GM21786 (cell line): ENCODE measurements around the gene MFAP3L.

Source experiments
- ATAC-seq: cut with Tn5 transposase; IDR thresholded peaks from one replicate; pipeline ENCODE4 v1.9.1; 2021; ENCODE audit not compliant: unreplicated experiment

MFAP3L gene

GRCh38 chr4:169988252-169988651 lies 37.9 kb downstream of the MFAP3L start:
- no peak for ATAC-seq

GRCh38 chr4:169987327-169988228 lies 38.6 kb downstream of the MFAP3L start:
- no peak for ATAC-seq

GRCh38 chr4:169986369-169986768 lies 39.8 kb downstream of the MFAP3L start:
- ATAC-seq = no peak

- ATAC-seq = no peak
Measured at GRCh38 chr4:169985881-169986280, 40.3 kb downstream of the MFAP3L start.

- no peak for ATAC-seq
Measured at GRCh38 chr4:169984745-169985144, 41.5 kb downstream of the MFAP3L start.

- ATAC-seq = no peak
Measured at GRCh38 chr4:169984173-169984572, 42.0 kb downstream of the MFAP3L start.

- ATAC-seq = no peak
Measured at GRCh38 chr4:169976951-169977350, 49.2 kb downstream of the MFAP3L start.

GRCh38 chr4:169975838-169976796 lies 50.1 kb downstream of the MFAP3L start:
- ATAC-seq = no peak

GRCh38 chr4:169975131-169975837 lies 50.9 kb downstream of the MFAP3L start:
- no peak for ATAC-seq

- no peak for ATAC-seq
Measured at GRCh38 chr4:169971456-169972015, 54.7 kb downstream of the MFAP3L start.

- no peak for ATAC-seq
Measured at GRCh38 chr4:169968999-169969398, 57.2 kb downstream of the MFAP3L start.

GRCh38 chr4:169963998-169964397 lies 62.2 kb downstream of the MFAP3L start:
- no peak for ATAC-seq

GRCh38 chr4:169959254-169959653 lies 66.9 kb downstream of the MFAP3L start:
- no peak for ATAC-seq

GRCh38 chr4:169958629-169959028 lies 67.6 kb downstream of the MFAP3L start:
- no peak for ATAC-seq

- ATAC-seq = no peak
Measured at GRCh38 chr4:169957785-169958184, 68.4 kb downstream of the MFAP3L start.

GRCh38 chr4:169956091-169956843 lies 69.9 kb downstream of the MFAP3L start:
- no peak for ATAC-seq

- ATAC-seq = no peak
Measured at GRCh38 chr4:169955521-169955920, 70.7 kb downstream of the MFAP3L start.

- ATAC-seq = no peak
Measured at GRCh38 chr4:169952236-169953002, 73.8 kb downstream of the MFAP3L start.

- no peak for ATAC-seq
Measured at GRCh38 chr4:169948271-169948670, 77.9 kb downstream of the MFAP3L start.
